Measurements from ENCODE around the gene BANK1.

DNA sequence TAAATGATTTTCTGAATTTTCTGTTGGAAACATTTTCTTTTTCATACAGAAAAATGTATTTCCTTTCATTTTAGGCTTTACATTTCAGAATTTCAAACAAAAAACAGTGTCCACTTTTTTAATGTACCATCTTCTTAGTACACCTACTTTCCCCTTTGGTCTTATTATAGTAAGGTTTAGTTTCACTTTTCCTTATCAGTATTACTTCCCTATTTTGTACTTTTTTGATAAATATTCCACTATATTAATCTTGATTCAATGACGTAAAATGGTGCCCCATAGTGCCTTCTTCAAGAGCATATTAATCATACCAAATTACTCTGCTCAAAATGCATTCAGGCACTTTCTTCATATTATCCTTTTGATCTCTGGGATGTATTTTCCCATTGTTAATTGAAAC, 52.5 kb downstream of the BANK1 start:
- no peak for TF ChIP-seq POLR2A (IDR thresholded peaks at IDR 0.05)
- TF ChIP-seq, protein P1, sequence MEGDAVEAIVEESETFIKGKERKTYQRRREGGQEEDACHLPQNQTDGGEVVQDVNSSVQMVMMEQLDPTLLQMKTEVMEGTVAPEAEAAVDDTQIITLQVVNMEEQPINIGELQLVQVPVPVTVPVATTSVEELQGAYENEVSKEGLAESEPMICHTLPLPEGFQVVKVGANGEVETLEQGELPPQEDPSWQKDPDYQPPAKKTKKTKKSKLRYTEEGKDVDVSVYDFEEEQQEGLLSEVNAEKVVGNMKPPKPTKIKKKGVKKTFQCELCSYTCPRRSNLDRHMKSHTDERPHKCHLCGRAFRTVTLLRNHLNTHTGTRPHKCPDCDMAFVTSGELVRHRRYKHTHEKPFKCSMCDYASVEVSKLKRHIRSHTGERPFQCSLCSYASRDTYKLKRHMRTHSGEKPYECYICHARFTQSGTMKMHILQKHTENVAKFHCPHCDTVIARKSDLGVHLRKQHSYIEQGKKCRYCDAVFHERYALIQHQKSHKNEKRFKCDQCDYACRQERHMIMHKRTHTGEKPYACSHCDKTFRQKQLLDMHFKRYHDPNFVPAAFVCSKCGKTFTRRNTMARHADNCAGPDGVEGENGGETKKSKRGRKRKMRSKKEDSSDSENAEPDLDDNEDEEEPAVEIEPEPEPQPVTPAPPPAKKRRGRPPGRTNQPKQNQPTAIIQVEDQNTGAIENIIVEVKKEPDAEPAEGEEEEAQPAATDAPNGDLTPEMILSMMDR (IDR thresholded peaks at IDR 0.05), result no peak
